SKM-1 treated with dmso at 0.1 percent for 144 hours (cell line): ENCODE data around the gene FGGY.
"Not testable (repeated sequence)": the region's sequence is repeated elsewhere in the genome, so short reads cannot be mapped to it uniquely, and the experiment has no call there.

ENCODE experiments used
- DNase-seq: peaks from one replicate; lab custom pipeline; 2025; ENCODE audit not compliant: unreplicated experiment; lab: John Stamatoyannopoulos, UW

FGGY gene

DNA sequence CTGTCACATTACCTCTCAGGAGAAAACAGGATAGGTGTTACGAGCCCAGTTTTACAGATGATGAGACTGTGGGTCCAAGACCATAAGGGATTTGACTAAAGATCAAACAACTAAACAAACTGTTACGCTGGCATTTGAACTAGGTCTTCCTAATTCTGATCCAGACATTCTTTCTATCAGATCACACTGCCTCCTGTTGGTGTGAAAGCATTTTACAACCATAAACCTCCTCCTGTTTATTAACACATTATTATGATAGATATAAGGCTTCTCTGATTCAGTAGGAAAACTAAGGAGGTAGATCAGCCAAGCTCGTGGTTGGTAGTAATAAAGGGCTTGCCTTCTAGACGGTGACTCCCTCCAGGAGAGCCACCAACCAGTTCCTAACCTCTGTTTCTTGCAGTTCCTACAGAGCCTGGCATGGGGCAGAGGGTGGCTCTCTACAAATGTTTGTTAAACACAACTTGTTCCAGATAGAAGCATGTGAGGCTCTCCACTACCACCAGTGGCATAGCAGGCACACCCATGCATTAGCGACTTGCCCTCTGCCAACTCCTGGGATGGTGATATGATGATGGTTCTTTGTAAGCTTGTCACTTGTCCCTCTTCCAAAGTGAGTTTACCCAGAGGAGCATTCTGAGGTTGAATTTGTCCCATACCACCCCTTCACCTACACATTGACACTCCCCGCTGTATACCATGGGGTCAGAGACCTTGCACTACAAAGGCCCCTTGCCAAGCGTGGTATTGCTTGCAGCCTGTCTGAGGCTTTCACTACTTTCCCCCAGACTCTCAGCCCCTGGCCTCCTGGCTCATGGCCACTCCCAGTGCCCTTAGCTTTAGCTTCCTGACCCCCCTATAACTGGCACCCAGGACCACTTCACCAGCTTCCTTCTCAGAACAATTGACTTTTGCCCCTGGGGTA is 421.4 kb downstream of the FGGY start:
- no peak for DNase-seq

DNA sequence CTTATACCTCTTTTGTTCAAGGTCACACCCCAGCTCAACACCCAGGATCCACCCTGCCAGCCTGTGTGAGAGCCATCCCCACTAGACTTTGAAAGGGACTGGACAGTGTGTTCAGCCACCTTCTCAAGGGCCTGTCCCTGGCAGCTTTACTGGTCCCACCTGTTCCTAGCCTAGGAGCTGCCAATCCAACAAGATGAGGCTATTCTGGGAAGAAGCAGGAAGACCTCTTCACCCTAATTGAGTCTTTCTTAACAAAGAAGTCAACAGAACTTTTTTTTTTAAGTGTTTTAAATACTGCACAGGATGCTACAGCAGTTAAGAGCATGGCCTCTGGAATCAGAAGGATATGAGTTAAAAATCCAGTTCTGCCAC is 422.1 kb downstream of the FGGY start:
- no peak for DNase-seq

DNA sequence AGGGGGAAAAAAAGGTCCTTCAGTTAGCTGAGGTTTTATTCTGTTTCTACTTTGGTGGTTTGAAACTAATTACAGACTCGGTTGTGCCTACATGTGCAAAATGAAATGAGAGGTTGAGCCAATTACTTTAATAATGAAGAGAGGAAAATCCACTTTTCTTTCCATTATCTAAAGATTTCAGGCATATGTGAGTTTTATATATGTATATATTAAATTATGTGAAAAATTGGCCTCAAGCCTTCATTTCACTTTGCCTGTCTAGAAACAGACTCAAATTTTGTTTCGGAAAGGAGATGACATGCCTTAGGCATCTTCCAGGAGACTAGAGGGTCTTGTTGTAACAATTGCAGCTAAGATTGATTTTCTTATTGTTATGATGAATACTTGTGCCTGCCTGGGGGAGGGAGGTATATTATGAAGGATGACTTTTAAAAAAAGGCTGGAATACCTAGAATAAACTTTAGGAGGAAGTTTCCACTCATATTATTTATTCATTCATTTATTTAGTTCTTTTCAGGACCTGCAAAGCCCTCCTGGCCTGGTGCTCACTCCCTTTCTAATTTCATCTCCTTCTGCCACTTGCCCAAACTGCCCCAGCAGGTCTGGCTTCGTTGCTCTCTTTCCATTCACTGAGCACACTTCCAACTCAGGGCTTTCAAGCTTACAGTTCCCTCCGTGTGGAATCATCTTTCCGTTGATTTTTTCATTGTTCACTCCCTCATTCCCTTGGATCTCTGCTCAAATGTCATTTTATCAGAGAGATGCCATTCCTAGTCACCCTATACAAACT is 423.6 kb downstream of the FGGY start:
- no peak for DNase-seq

DNA sequence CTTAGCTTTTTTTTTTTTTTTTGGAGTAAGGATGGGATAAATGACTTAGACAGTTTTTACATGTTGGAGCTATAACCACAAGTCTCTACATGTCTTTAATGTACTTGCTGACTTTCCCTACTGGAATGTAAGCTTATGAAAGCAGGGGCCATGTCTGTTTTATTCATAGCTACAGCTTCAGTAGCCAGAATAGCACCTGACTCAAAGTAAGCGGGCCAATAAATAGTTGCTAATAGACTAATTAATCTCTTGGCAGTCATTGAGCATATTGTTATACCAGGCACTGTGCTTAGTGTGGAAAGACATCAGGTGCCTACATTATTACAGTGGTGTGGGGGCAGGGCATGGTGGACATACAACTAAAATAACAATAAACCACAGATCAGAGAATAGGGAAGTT is 433.4 kb downstream of the FGGY start:
- DNase-seq = no peak

DNA sequence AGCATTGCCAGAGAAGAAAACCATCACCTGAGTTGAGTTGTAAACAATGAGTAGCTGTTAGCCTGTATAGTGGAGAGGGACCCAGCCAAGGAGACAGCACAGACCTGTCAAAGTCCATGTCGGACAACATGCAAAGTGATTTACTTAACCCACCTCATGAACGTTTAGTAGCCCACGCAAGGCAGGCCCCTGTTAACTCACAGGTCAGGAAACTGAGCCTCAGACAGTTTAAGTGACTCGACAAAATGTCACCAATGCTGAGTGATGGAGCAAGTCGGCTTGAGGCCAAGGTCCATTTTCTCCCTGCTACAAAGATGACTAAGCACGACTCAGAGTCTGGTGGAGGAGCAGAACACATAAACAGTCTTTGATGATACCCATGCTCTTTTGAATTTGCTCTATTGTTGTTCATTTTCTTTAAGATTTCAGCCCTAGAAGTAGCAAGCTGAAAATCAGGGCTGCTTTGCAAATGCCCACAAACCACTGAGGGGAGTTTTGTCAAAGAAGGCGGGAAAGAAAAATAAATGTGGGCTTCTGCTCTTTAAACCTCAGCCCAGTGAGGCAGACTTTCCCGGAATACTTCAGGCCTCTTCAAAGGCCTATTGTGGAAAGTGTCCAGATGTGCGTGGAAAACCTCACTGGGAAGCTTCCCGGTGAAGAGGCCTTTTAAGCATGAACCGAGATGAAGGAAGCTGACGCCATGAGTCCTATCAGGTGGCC is 434.0 kb downstream of the FGGY start:
- no peak for DNase-seq

DNA sequence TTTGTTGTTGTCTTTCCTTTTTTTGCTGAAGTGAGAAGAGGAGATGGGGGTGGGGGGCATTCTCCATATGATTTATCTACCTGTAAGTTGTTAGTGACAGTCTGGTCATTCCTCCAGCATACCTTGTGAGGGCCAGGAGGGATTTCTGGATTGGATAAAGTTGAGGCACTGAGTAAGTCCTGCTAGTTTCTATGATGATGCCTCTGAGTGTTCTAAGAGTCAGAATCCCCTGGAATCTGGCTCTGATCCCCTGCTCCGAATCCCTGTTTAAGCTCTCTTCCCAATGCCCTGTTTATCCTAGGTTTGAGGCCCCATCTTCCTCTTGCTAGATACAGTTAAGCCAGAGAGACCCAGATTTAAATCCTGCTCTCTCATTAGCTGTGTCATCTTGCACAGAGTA is 434.7 kb downstream of the FGGY start:
- DNase-seq = no peak

DNA sequence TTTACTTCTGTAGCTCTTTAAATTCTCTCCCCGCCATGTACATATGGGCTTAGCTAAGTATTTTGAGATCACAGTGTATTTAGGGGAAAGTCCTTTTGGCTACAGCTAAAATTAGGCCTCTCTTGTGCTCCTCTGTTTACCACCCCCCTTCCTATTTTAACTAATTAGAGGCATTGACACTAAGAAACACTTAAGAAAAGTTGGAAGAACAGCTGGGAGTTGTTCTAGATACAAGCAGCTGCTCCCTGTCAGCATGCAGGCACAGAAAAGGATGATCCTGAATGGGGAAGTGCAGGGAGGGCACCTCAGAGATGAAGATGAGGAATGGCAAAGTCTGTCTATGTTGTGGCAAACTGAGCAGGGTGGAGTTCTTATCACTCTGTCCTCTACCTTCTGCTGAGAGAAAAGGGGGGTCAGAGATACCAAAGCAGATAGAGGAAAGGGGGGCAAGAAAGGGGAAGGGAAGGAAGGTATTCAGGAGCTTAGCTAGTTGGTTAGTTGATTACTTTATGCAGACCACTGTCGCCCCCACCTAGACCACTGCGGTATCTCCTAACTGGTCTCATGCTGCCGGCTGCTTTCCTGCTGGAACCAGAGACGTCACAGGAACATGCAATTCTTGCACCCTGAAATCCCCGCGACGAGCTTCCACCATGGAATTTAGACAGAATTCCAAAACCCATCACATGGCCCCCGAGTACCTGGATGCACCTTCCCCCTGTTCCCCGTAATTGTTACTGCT is 435.5 kb downstream of the FGGY start:
- no peak for DNase-seq

DNA sequence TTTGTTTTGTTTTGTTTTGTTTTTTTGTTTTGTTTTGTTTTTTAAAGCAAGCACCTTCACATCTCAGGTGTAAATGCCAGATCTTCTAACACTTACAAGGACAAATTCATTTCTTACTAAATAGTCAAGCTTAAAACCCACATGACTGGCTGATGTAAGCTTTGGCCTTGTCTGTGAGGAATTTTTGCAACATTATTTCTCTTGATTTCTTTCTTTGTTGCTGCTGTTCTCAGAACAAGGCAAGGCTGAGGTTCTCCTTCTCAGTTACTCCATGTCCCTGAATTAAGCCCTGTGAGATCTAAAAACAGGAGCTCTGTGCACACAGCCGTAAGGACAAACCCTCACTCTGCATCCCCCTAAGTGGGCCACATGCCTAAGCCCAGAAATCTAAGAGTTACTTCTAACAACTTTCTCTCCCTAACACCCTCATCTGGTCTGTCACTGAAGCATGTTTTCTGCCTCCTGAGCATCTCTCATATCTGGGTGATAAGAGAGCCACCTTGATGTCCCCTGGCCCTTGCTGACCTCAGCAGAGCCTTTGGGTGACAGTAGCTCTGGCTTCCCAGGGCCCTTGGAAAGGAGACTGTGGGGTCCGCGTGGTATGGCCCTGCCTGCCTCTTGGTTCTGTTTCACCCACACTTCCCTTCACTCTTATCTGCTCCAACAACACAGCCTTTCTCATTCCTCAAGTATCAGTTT is 436.7 kb downstream of the FGGY start:
- DNase-seq = no peak

DNA sequence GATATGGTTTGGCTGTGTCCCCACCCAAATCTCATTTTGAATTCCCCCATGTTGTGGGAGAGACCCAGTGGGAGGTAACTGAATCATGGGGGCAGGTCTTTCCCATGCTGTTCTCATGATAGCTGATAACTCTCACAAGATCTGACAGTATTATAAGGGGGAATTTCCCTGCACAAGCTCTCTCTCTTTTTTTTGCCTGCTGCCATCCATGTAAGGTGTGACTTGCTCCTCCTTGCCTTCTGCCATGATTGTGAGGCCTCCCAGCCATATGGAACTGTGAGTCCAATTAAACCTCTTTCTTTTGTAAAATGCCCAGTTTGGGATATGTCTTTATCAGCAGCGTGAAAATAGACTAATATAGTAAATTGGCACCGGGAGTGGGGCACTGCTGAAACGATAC is 439.0 kb downstream of the FGGY start:
- not testable (repeated sequence) for DNase-seq

DNA sequence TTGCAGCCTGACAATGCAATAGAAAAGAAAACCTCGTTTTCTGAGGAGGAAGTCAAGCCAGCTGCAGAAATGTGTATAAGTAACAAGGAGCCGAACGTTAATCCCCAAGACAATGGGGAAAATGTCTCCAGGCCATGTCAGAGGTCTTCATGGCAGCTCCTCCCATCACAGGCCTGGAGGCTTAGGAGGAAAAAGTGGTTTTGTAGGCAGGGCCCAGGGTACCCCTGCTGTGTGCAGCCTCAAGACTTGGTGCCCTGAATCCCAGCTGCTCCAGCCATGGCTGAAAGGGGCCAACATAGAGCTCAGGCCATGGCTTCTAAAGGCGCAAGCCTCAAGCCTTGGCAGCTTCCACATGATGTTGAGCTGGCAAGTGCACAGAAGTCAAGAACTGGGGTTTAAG is 439.9 kb downstream of the FGGY start:
- DNase-seq = no peak

DNA sequence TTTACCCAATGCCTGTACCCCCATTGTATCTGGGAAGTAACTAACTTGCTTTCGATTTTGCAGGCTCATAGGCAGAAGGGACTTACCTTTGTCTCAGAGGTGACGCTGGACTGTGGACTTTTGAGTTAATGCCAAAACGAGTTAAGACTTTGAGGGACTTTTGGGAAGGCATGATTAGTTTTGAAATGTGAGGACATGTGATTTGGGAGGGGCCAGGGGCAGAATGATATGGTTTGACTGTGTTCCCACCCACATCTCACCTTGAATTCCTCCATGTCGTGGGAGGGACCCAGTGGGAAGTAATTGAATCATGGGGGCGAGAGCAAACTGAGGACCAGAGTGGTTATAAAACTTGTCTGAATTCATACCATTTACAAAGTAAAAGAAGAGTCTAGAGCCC is 440.7 kb downstream of the FGGY start:
- DNase-seq = no peak

DNA sequence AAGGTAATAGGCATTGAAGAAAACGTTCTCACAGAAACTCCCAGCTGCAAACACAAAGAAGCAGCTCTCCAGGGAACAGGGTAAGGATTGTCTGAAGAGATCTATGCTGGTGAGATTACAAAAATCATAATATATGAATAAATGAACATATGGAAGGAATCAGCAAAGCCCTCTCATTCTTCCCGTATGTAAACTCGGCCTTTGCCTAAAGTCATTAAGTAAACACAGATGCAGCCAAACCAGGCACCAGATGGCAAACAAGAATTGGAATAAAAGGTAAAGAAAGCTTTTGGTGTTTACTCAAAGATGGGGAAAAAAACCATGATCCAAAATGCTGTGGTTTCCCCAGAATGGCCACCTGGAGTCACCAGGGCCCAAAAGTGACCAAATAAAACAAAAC is 441.3 kb downstream of the FGGY start:
- DNase-seq = no peak

DNA sequence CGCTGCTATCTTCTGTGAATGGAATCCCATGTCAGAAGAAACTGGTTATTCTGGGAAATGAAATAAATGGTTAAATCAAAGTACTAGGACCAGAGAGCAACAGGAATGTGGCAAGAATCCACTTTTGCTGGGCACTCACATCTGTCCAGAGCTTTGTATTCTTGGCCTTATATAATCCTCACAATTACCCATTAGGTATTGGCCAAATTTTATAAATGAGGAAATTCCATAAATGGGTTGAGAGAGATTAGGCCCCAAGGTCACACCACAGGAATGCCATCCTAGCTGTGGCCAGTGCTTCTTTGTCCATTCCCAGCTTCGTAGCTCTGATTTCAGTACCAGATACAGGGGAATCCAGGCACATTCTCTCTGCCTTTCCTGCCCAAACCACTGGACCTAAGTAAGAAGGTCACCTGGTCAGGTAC is 441.7 kb downstream of the FGGY start:
- no peak for DNase-seq

DNA sequence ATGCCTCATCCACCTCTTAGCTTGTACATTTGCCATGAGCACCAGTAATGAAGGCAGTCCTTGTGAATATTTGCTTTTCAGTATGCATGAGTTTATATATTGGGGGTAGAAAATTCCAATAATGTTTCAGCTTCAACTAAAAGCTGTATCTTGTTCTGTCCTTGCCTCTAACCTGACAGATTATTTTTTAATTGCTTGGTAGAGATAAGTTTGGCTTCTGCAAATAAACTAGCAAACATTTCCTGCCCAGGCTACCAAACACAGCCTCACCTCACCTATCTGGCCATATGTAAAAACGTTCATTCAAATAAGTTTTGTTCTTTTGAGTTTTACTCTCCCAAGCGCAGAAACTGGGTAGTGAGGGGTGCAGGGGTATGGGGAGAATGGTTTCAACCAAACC is 442.2 kb downstream of the FGGY start:
- DNase-seq = no peak

DNA sequence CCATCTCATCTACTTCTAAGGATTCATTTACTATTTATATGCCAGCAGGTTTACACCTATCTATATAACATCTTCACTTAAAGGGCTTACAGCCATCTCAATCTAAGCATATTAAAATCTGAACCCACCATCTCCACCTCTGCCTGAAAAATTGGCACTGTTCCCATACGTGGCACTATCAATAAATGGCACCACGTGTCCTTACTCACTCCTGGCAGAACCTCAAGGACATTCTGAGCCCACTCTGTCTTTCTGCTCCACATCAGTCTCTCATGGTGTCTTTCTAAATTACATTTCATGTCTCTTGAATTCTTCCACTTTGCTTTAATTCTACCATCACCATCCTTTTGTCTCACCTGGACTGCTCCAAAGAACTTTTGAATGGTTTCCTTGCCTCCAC is 445.6 kb downstream of the FGGY start:
- no peak for DNase-seq

DNA sequence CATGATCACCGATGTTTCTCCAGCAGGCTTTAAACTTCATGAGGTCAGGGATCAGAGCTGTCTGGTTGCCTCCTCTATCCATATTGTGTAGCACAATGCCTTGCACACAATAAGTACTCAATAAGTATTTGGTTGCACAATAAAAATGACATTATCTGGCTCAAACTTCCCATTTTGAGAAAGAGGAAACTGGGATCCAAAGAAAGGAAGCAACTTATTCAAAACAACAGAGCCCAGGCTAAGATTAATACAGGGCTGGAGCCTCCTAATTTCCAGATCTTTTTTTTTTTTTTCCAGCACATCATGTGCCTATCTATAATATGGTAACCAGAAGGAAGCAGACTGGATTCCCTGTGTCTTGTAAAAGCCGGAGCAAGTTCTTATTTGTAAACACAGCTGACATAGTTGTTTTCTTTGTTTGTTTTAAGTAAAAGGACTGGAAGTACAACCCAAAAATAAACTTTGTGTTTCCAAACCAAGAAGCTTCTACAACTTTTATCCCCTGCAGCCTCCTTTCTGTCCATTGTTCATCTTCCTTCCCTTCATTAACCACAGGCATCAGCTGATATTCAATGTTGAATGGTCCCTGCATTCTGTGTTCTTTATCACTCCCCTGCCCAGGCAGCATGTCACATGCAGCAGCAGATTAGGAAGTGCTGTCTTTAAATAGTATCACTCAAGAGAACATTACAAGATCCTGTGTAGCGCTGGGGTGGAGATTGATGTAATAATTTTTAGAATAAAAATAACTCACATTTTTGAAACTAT is 446.6 kb downstream of the FGGY start:
- DNase-seq = peak; percentile 72

DNA sequence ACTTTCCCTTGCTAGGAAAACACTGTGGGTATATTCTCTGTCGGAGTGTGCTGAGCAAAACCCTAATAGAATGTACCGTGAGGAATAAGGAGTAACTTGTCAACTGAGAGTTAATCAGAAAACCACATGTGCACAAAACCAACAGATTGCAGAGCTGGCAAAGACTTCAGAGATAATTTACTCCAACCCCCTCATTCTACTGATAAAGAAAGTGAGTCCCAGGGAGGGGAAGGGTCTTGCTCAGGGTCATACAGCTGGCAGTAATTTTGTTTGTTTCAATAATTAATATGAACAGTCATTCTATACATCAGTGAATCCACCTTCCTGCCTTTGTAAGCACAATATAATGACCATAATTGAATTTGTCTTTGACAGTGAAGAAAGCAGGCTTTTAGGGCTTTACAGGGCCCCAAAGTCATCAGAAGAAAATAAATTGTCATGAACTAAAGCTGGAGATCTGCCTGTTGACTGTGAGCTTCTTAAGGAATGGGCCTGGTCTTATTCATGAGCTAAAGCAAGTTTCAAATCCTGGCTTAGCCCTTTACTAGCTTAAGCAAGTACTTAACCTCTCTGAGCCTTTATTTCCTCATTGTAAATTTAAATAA is 450.6 kb downstream of the FGGY start:
- no peak for DNase-seq

DNA sequence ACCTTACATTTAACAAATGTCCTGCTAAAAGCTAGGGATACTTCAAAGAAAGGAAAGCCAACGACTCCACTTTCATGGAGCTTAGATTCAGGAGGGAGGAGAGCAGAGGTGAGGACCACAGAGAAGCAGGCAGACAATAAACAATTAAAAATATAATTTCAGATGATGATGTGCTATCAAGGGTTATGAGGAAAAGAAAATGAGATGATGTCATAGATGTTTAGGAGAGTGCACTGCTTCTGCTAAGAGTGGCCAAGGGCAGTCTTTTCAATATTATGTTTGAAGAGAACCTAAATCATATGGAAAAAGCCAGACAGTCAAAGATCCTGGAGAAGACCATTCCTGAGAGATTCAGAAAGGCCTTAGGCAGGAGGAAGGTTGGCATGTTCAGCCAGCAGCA is 451.2 kb downstream of the FGGY start:
- no peak for DNase-seq

DNA sequence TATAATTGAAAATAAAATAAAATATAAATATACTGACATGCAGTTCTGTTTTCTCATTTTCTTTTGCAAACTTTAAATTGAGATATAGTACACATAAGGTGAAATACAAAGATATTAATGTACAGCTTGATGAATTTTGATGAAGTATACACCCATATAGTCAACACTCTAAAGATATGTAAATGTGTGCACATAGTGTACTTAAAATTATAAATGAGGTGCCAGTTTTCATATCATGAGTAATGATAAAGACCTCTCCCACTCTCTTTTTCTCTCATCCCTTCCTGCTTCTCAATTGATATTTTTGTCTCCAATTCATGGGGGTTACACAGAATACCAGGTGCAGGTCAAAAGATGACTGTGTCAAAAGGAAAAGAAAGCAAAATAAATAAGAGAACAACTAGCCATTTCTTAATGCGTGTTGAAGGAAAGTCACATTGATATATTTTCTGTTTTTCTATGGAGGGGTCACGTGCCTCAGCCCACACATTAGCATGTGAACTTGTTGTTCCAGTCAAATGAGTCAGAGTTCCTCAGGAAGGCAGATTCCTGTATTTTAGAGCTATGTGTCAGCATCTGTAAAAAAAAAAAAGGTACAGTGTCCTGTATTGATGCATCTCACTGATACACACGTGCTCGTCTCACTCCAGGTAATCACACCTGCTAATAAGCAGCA is 453.6 kb downstream of the FGGY start:
- DNase-seq = no peak
